KMS-11 (cell line): ENCODE measurements around the gene RAD52.

Source experiments
- H2AFZ ChIP-seq: fragments of 200-600 bp; sonication (generic); 2 replicates; pipeline ENCODE4 v1.6.1; 2016; ENCODE audit warnings: antibody characterized with exemption, mixed run types, low read depth
- H3K27ac ChIP-seq: fragments of 200-600 bp; sonication (generic); 2 replicates; pipeline ENCODE4 v1.6.1; 2016; ENCODE audit warnings: mild to moderate bottlenecking, mixed run types
- H3K27me3 ChIP-seq: fragments of 200-600 bp; sonication (generic); 2 replicates; pipeline ENCODE4 v1.6.1; 2017; ENCODE audit warnings: mild to moderate bottlenecking, low read depth, mixed run types, moderate library complexity; ENCODE audit not compliant: insufficient read depth
- H3K36me3 ChIP-seq: fragments of 200-600 bp; sonication (generic); 2 replicates; pipeline ENCODE4 v1.6.1; 2017; ENCODE audit warnings: mild to moderate bottlenecking, mixed run types; ENCODE audit not compliant: insufficient read depth
- H3K4me1 ChIP-seq: fragments of 200-600 bp; sonication (generic); 2 replicates; pipeline ENCODE4 v1.6.1; 2016; ENCODE audit warnings: mild to moderate bottlenecking, low read depth, mixed run types; ENCODE audit not compliant: poor library complexity, severe bottlenecking
- H3K4me2 ChIP-seq: fragments of 200-600 bp; sonication (generic); 2 replicates; pipeline ENCODE4 v1.7.0; 2016; ENCODE audit warnings: mild to moderate bottlenecking, mixed run types
- H3K4me3 ChIP-seq: fragments of 200-600 bp; sonication (generic); IDR thresholded peaks from 2 replicates; pipeline ENCODE4 v1.6.1; 2017; ENCODE audit warnings: low read depth, low read length, mixed read lengths; ENCODE audit not compliant: insufficient read depth
- H3K79me2 ChIP-seq: fragments of 200-600 bp; sonication (generic); 2 replicates; pipeline ENCODE4 v1.6.1; 2016; ENCODE audit warnings: low read depth, mixed run types; ENCODE audit not compliant: insufficient read depth
- H3K9ac ChIP-seq: fragments of 200-600 bp; sonication (generic); 2 replicates; pipeline ENCODE4 v1.6.1; 2016; ENCODE audit warnings: mild to moderate bottlenecking, mixed run types
- H4K20me1 ChIP-seq: fragments of 200-600 bp; sonication (generic); 2 replicates; pipeline ENCODE4 v1.6.1; 2016; ENCODE audit warnings: mild to moderate bottlenecking, mixed run types; ENCODE audit not compliant: insufficient read depth
- TF ChIP-seq, protein P1 (sequence below): fragments of 200-600 bp; sonication (generic); conservative IDR thresholded peaks from 2 replicates; pipeline ENCODE4 v1.6.1; 2017; ENCODE audit warnings: low read depth, mild to moderate bottlenecking, antibody characterized with exemption, low read length, moderate library complexity, mixed read lengths

The RAD52 gene

DNA sequence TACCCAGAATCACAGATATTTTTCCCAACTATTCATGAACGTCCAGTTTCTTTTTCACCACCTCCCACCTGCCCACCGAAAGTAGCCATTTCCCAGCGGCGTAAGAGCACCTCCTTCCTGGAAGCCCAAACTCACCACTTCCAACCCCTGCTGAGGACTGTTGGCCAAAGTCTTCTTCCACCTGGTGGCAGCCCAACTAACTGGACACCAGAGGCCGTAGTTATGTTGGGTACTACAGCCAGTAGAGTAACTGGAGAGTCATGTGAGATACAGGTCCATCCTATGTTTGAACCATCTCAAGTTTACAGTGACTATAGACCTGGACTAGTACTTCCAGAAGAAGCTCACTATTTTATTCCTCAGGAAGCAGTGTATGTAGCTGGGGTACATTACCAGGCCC, 81.6 kb downstream of the RAD52 start:
- 0 out of 2 replicates have a peak, but pooled peaks cover 7% of the 10 kb centered on the region for H3K79me2 ChIP-seq
- no peak overlapping the region for H2AFZ ChIP-seq
- H3K27me3 ChIP-seq, result no peaks in the 10 kb centered on the region
- H4K20me1 ChIP-seq, result no peaks in the 10 kb centered on the region
- TF ChIP-seq, protein P1, sequence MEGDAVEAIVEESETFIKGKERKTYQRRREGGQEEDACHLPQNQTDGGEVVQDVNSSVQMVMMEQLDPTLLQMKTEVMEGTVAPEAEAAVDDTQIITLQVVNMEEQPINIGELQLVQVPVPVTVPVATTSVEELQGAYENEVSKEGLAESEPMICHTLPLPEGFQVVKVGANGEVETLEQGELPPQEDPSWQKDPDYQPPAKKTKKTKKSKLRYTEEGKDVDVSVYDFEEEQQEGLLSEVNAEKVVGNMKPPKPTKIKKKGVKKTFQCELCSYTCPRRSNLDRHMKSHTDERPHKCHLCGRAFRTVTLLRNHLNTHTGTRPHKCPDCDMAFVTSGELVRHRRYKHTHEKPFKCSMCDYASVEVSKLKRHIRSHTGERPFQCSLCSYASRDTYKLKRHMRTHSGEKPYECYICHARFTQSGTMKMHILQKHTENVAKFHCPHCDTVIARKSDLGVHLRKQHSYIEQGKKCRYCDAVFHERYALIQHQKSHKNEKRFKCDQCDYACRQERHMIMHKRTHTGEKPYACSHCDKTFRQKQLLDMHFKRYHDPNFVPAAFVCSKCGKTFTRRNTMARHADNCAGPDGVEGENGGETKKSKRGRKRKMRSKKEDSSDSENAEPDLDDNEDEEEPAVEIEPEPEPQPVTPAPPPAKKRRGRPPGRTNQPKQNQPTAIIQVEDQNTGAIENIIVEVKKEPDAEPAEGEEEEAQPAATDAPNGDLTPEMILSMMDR, result no peak
- H3K4me2 ChIP-seq, result no peak overlapping the region
- no peak overlapping the region for H3K4me3 ChIP-seq
- no peak overlapping the region for H3K27ac ChIP-seq
- no peaks in the 10 kb centered on the region; the same call in 1 of the 2 replicates for H3K36me3 ChIP-seq
- peaks cover 53% of the 10 kb centered on the region for H3K4me1 ChIP-seq
- H3K9ac ChIP-seq, result no peak overlapping the region

GRCh38 chr12:865614-866013, 83.9 kb downstream of the RAD52 start:
- Histone ChIP-seq H3K27me3 (no peaks in the 10 kb centered on the region), H3K9ac (no peak overlapping the region), H3K4me1 (peaks cover 30% of the 10 kb centered on the region), H3K4me3 (no peak overlapping the region), H2AFZ (no peak overlapping the region), H4K20me1 (no peaks in the 10 kb centered on the region), H3K36me3 (peaks cover 4% of the 10 kb centered on the region; the same call in 1 of the 2 replicates), H3K4me2 (no peak overlapping the region), H3K79me2 (0 out of 2 replicates have a peak, but pooled peaks cover 7% of the 10 kb centered on the region), H3K27ac (no peak overlapping the region)
- TF ChIP-seq, protein P1, result no peak

- H3K4me1 ChIP-seq, result peaks cover 16% of the 10 kb centered on the region
- 0 out of 2 replicates have a peak, but pooled peaks cover 6% of the 10 kb centered on the region for H3K79me2 ChIP-seq
- no peaks in the 10 kb centered on the region for H4K20me1 ChIP-seq
- H3K27me3 ChIP-seq, result no peaks in the 10 kb centered on the region
- peaks cover 8% of the 10 kb centered on the region; the same call in 1 of the 2 replicates for H3K36me3 ChIP-seq
- H3K9ac ChIP-seq, result no peak overlapping the region
- no peak overlapping the region for H2AFZ ChIP-seq
- H3K27ac ChIP-seq, result no peak overlapping the region
- no peak overlapping the region for H3K4me2 ChIP-seq
- no peak overlapping the region for H3K4me3 ChIP-seq
- TF ChIP-seq, protein P1, result no peak
These were observed 86.2 kb downstream of the RAD52 start for GRCh38 chr12:863285-863684.

- Histone ChIP-seq H3K79me2 (no peaks in the 10 kb centered on the region), H4K20me1 (no peaks in the 10 kb centered on the region), H2AFZ (no peak overlapping the region), H3K4me3 (no peak overlapping the region), H3K36me3 (peaks cover 13% of the 10 kb centered on the region; the same call in 1 of the 2 replicates), H3K4me1 (peaks cover 18% of the 10 kb centered on the region), H3K27ac (no peak overlapping the region), H3K27me3 (no peaks in the 10 kb centered on the region), H3K4me2 (no peak overlapping the region), H3K9ac (no peak overlapping the region)
- TF ChIP-seq, protein P1, result no peak
These were observed 87.1 kb downstream of the RAD52 start for GRCh38 chr12:862303-862911.
